H1 (cell line): Measurements from ENCODE around the gene CTSW. TPM values are rescaled to one million over a fixed set of nuclear protein-coding genes. Genes with fewer than 3 reads are reported as not detected.

Source experiments
- CEBPB ChIP-seq: IDR thresholded peaks from 2 replicates; pipeline ENCODE4 v1.6.1; 2012; ENCODE audit warnings: low read depth, low read length
- CHD7 ChIP-seq: fragments of 300-600 bp; sonication (generic); IDR thresholded peaks from 2 replicates; pipeline ENCODE4 v1.7.1; 2012; ENCODE audit warnings: low read length, moderate library complexity, mild to moderate bottlenecking, inconsistent platforms; ENCODE audit not compliant: insufficient replicate concordance
- HDAC6 ChIP-seq: IDR thresholded peaks from one replicate; pipeline ENCODE4 v1.7.1; 2012; ENCODE audit warnings: low read depth, mild to moderate bottlenecking, inconsistent platforms, low read length, moderate library complexity
- MAFK ChIP-seq: IDR thresholded peaks from 2 replicates; pipeline ENCODE4 v1.6.1; 2012; ENCODE audit warnings: low read depth, mild to moderate bottlenecking, improper control_type of control experiment, low read length
- RFX5 ChIP-seq: IDR thresholded peaks from 2 replicates; pipeline ENCODE4 v1.6.1; 2011; ENCODE audit warnings: low read depth, low read length, improper control_type of control experiment, borderline replicate concordance
- SAP30 ChIP-seq: fragments of 300-600 bp; sonication (generic); IDR thresholded peaks from 2 replicates; pipeline ENCODE4 v1.7.1; 2012; ENCODE audit warnings: low read length, moderate library complexity, mild to moderate bottlenecking, inconsistent platforms; ENCODE audit not compliant: insufficient read depth, insufficient replicate concordance
- SIRT6 ChIP-seq: IDR thresholded peaks from one replicate; pipeline ENCODE4 v1.7.1; 2012; ENCODE audit warnings: low read length, inconsistent platforms
- SP2 ChIP-seq: IDR thresholded peaks from 2 replicates; pipeline ENCODE4 v1.6.1; 2012; ENCODE audit warnings: mild to moderate bottlenecking, low read length, inconsistent platforms
- SRF ChIP-seq: IDR thresholded peaks from 2 replicates; pipeline ENCODE4 v1.6.1; 2011; ENCODE audit warnings: mild to moderate bottlenecking, low read depth, low read length, moderate library complexity
- TCF12 ChIP-seq: IDR thresholded peaks from 2 replicates; pipeline ENCODE4 v1.6.1; 2011; ENCODE audit warnings: low read depth, mild to moderate bottlenecking, low read length
- polyA plus RNA-seq, 7 experiments: library from polyadenylated mRNA; depleted of rRNA in 3 of 7; stranded (reverse) in 5 of 7; unstranded in 2 of 7; fragments of >200 nt in 5 of 7; fragments of 200-250 nt in 2 of 7; gene quantifications; 1 replicate in 5 of 7; 2 replicates in 1 of 7; 4 replicates in 1 of 7; pipeline versions ENCODE4 v1.2.1 to v1.2.3, GENCODE V29; 2011 to 2013; ENCODE audit warnings: missing spikeins in 2 of 7, mixed read lengths in 2 of 7
- total RNA-seq: library from RNA; stranded (reverse); fragmentation: NEBNext Ultra II Directional; extraction: Animal tissue kit (Norgen Biotek cat#: 25700); gene quantifications from 2 replicates; pipeline ENCODE4 v1.2.1, GENCODE V29; 2021

The CTSW gene
- total and polyA plus RNA-seq, 2 of the 8 experiments (the other 6 are each of a cell fraction or from before 2014, with no cell fraction given) = not detected

- TF ChIP-seq SP2 (no peak), SAP30 (no peak), SIRT6 (no peak), TCF12 (no peak), SRF (no peak), CHD7 (no peak), RFX5 (no peak), HDAC6 (no peak), MAFK (no peak), CEBPB (no peak)
Observed at GRCh38 chr11:65891219-65892136, 11.8 kb downstream of the CTSW start (continued).
